Omental fat pad (tissue), 4 donors: ENCODE measurements around the gene AATK. TPM values are rescaled to one million over a fixed set of nuclear protein-coding genes. Genes with fewer than 3 reads are reported as not detected.
A peak's percentile ranks its signal among the peaks of the same experiment; 100 is the strongest.

Experiments used
- ATAC-seq: fragments of 150-250 bp; one replicate; pipeline ENCODE4 v1.9.1; 2016; ENCODE audit warnings: mild to moderate bottlenecking, moderate library complexity; ENCODE audit not compliant: low FRiP score
- DNase-seq: peaks from one replicate; pipeline ENCODE4 v3.0.0-alpha.2; 2019; ENCODE audit warnings: low spot score
- CTCF ChIP-seq, 3 donors: fragments of 450-650 bp; IDR thresholded peaks; one replicate each; pipeline ENCODE4 v1.5.1; 2016 to 2017; ENCODE audit warnings: antibody characterized with exemption in 3 of 3, mild to moderate bottlenecking in 3 of 3, moderate library complexity in 2 of 3
- total RNA-seq, 4 donors: library from RNA; depleted of rRNA; stranded (reverse); fragments of >200 nt; gene quantifications; one replicate each; pipeline ENCODE4 v1.1.0, GENCODE V29; 2016

AATK gene
- total RNA-seq, 4 donors from 2014 or later = 1.3 to 6.0 (median 3.1) TPM

- ATAC-seq (no peak), DNase-seq (no peak)
These were observed 68.1 kb downstream of the AATK start for GRCh38 chr17:81097943-81098308.

GRCh38 chr17:81097134-81097942 lies 68.7 kb downstream of the AATK start:
- no peak for TF ChIP-seq CTCF (IDR thresholded peaks at IDR 0.05)
- ATAC-seq = peak; percentile 73
- DNase-seq = peak; percentile 82

More at GRCh38 chr17:81097943-81098308, 68.1 kb downstream of the AATK start:
- TF ChIP-seq CTCF (IDR thresholded peaks at IDR 0.05) = no peak

- ATAC-seq (peak; percentile 25), DNase-seq (no peak)
- TF ChIP-seq CTCF (IDR thresholded peaks at IDR 0.05) = no peak
These were observed 69.3 kb downstream of the AATK start for GRCh38 chr17:81096741-81097133.

- DNase-seq = no peak
- TF ChIP-seq CTCF (IDR thresholded peaks at IDR 0.05) = no peak
- no peak for ATAC-seq
These were observed 70.6 kb downstream of the AATK start for GRCh38 chr17:81095383-81095762.

GRCh38 chr17:81094509-81095382 lies 71.3 kb downstream of the AATK start:
- DNase-seq = peak; percentile 88
- no peak for TF ChIP-seq CTCF (IDR thresholded peaks at IDR 0.05)
- ATAC-seq = peak; percentile 59

GRCh38 chr17:81093619-81094508 lies 72.2 kb downstream of the AATK start:
- TF ChIP-seq CTCF (IDR thresholded peaks at IDR 0.05) = no peak
- ATAC-seq = no peak
- no peak for DNase-seq
